Hepatocyte (in vitro differentiated cells): ENCODE data around the gene RAF1.

ENCODE experiments used
- EZH2 ChIP-seq: fragments of 200-600 bp; sonication (generic); IDR thresholded peaks from 2 replicates; pipeline ENCODE4 v1.6.1; 2016; ENCODE audit warnings: antibody characterized with exemption, mild to moderate bottlenecking, borderline replicate concordance
- EZH2phosphoT487 ChIP-seq: fragments of 200-600 bp; sonication (generic); IDR thresholded peaks from one replicate; pipeline ENCODE4 v1.6.1; 2018; ENCODE audit warnings: antibody characterized with exemption, mild to moderate bottlenecking, low read depth, moderate library complexity; ENCODE audit not compliant: unreplicated experiment, severe bottlenecking
- TF ChIP-seq, protein P1 (sequence below): fragments of 200-600 bp; sonication (generic); IDR thresholded peaks from 2 replicates; pipeline ENCODE4 v1.5.1; 2016; ENCODE audit warnings: antibody characterized with exemption, mild to moderate bottlenecking; ENCODE audit not compliant: poor library complexity

DNA sequence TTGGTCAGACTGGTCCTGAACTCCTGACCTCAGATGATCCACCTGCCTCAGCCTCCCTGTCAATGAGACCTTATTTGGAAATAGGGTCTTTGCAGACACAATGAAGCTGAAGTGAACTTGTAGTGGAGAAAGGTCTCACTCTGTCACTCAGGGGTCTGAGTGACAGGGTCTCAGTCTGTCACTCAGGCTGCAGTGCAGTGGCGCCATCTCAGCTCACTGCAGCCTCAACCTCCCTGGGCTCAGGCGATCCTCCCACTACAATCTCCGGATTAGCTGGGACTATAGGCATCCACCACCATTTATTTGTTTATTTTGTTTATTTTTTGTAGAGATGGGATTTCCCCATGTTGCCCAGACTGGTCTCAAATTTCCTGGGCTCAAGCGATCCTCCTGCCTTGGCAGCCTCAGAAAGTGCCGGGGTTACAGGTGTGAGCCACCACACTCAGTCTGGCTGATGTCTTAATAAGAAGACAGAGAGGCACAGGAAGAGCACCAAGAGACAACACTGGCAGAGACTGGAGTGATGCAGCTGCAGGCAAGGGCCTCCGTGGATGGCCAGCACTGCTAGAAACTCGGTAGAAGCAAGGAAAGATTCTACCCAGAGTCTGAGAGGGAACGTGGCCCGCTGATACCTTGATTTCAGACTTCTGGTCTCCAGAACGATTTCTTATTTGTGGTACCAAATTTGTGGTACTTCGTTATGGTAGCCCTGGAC is 26.2 kb upstream of the RAF1 start:
- TF ChIP-seq, protein P1, sequence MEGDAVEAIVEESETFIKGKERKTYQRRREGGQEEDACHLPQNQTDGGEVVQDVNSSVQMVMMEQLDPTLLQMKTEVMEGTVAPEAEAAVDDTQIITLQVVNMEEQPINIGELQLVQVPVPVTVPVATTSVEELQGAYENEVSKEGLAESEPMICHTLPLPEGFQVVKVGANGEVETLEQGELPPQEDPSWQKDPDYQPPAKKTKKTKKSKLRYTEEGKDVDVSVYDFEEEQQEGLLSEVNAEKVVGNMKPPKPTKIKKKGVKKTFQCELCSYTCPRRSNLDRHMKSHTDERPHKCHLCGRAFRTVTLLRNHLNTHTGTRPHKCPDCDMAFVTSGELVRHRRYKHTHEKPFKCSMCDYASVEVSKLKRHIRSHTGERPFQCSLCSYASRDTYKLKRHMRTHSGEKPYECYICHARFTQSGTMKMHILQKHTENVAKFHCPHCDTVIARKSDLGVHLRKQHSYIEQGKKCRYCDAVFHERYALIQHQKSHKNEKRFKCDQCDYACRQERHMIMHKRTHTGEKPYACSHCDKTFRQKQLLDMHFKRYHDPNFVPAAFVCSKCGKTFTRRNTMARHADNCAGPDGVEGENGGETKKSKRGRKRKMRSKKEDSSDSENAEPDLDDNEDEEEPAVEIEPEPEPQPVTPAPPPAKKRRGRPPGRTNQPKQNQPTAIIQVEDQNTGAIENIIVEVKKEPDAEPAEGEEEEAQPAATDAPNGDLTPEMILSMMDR = no peak
- no peak for TF ChIP-seq EZH2
- no peak for TF ChIP-seq EZH2phosphoT487
